ENCODE measurements around the gene HOXA3.

- TF ChIP-seq EZH2 (IDR thresholded peaks at IDR 0.05; ENCODE audit: low read length, missing control alignments) (no peak), CTCF (conservative IDR thresholded peaks at IDR 0.05 in 1 of 2, IDR thresholded peaks at IDR 0.05 in 1 of 2; ENCODE audit: low read depth in 1 of 2, low read length in 2 of 2) (no peak)
Measured at GRCh38 chr7:27106181-27106900, 46.0 kb downstream of the HOXA3 start.

Measured in fibroblast of lung (primary cell).